ENCODE results near the gene SCYL2. TPM values are rescaled to one million over a fixed set of nuclear protein-coding genes. Genes with fewer than 3 reads are reported as not detected.

Gene SCYL2
- total RNA-seq, 4 donors from 2014 or later = 28.9 to 44.9 (median 33.3) TPM

GRCh38 chr12:100247765-100248164, 19.2 kb upstream of the SCYL2 start:
- ATAC-seq = no peak
- in situ Hi-C loops (cut with MboI; ENCODE audit: low sequenced_read_pairs in 4 of 4) = loop anchor here in 3 of 4 donors (25.0 kb wide), 2 partner anchors 315 to 490 kb away; partner anchors contain the start of gene GAS2L3 (in 3 of the 3)

DNA sequence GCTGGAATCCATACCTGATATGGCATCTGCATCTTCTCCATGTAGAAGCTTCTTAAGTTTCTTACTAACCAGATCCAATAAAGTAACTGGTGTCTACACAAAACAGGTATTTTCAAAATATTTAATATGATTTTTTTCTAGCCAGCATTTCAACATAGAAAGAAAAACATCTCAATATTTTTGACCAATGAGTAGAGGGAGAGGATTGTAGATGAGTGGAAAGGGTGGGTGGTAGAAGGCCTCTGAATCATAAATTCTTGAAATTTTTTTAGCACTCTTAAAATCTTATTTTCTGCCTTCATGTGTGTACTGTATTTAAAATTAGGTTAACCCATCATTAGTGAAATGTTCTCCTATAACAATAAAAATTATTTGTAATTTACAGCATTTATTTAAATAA, 18.1 kb upstream of the SCYL2 start:
- H3K9me3 ChIP-seq = no peaks in the 10 kb centered on the region
- intact Hi-C loops (cut with DNase I; ENCODE audit: low total_unique reads) = no loop called here
- in situ Hi-C loops (cut with MboI; ENCODE audit: low sequenced_read_pairs in 4 of 4) = loop anchor here in 3 of 4 donors (25.0 kb wide), 2 partner anchors 313 to 488 kb away; partner anchors contain the start of gene GAS2L3 (in 3 of the 3)

More at GRCh38 chr12:100247765-100248164, 19.2 kb upstream of the SCYL2 start:
- Histone ChIP-seq H3K27me3 (no peaks in the 10 kb centered on the region), H3K36me3 (no peaks in the 10 kb centered on the region), H3K4me1 (no peaks in the 10 kb centered on the region), H3K4me3 (no peak overlapping the region), H3K27ac (no peak overlapping the region), H3K9me3 (no peaks in the 10 kb centered on the region)
- intact Hi-C loops (cut with DNase I; ENCODE audit: low total_unique reads) = no loop called here
- no peak for DNase-seq
- TF ChIP-seq, protein P1, sequence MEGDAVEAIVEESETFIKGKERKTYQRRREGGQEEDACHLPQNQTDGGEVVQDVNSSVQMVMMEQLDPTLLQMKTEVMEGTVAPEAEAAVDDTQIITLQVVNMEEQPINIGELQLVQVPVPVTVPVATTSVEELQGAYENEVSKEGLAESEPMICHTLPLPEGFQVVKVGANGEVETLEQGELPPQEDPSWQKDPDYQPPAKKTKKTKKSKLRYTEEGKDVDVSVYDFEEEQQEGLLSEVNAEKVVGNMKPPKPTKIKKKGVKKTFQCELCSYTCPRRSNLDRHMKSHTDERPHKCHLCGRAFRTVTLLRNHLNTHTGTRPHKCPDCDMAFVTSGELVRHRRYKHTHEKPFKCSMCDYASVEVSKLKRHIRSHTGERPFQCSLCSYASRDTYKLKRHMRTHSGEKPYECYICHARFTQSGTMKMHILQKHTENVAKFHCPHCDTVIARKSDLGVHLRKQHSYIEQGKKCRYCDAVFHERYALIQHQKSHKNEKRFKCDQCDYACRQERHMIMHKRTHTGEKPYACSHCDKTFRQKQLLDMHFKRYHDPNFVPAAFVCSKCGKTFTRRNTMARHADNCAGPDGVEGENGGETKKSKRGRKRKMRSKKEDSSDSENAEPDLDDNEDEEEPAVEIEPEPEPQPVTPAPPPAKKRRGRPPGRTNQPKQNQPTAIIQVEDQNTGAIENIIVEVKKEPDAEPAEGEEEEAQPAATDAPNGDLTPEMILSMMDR (IDR thresholded peaks at IDR 0.05 in 4 of 5, conservative IDR thresholded peaks at IDR 0.05 in 1 of 5) = no peak
- TF ChIP-seq POLR2A (IDR thresholded peaks at IDR 0.05) = no peak

GRCh38 chr12:100249941-100250340, 17.0 kb upstream of the SCYL2 start:
- Histone ChIP-seq H3K9me3 (no peaks in the 10 kb centered on the region), H3K4me3 (no peak overlapping the region), H3K36me3 (no peaks in the 10 kb centered on the region), H3K27me3 (no peaks in the 10 kb centered on the region), H3K27ac (no peak overlapping the region), H3K4me1 (no peaks in the 10 kb centered on the region)
- no peak for ATAC-seq
- intact Hi-C loops (cut with DNase I; ENCODE audit: low total_unique reads) (no loop called here), in situ Hi-C loops (cut with MboI; ENCODE audit: low sequenced_read_pairs in 4 of 4) (loop anchor here in 3 of 4 donors (25.0 kb wide), 2 partner anchors 312 to 487 kb away; partner anchors contain the start of gene GAS2L3 (in 3 of the 3))
- no peak for DNase-seq
- no peak for TF ChIP-seq POLR2A (IDR thresholded peaks at IDR 0.05)
- TF ChIP-seq, protein P1 (IDR thresholded peaks at IDR 0.05 in 4 of 5, conservative IDR thresholded peaks at IDR 0.05 in 1 of 5) = no peak

More for the DNA sequence above, 18.1 kb upstream of the SCYL2 start:
- H3K4me3 ChIP-seq = no peak overlapping the region
- ATAC-seq = no peak
- H3K27me3 ChIP-seq = no peaks in the 10 kb centered on the region
- no peak for DNase-seq
- H3K27ac ChIP-seq = no peak overlapping the region
- no peaks in the 10 kb centered on the region for H3K36me3 ChIP-seq
- no peak for TF ChIP-seq POLR2A (IDR thresholded peaks at IDR 0.05)
- TF ChIP-seq, protein P1 (IDR thresholded peaks at IDR 0.05 in 4 of 5, conservative IDR thresholded peaks at IDR 0.05 in 1 of 5) = no peak
- H3K4me1 ChIP-seq = no peaks in the 10 kb centered on the region

GRCh38 chr12:100251917-100252316, 15.1 kb upstream of the SCYL2 start:
- DNase-seq (no peak), ATAC-seq (no peak)
- in situ Hi-C loops (cut with MboI; ENCODE audit: low sequenced_read_pairs in 4 of 4) (no loop called here), intact Hi-C loops (cut with DNase I; ENCODE audit: low total_unique reads) (no loop called here)
- H3K27ac ChIP-seq = no peak overlapping the region
- H3K4me1 ChIP-seq = no peaks in the 10 kb centered on the region
- H3K4me3 ChIP-seq = no peak overlapping the region
- no peaks in the 10 kb centered on the region for H3K9me3 ChIP-seq
- H3K36me3 ChIP-seq = no peaks in the 10 kb centered on the region
- TF ChIP-seq, protein P1 (IDR thresholded peaks at IDR 0.05 in 4 of 5, conservative IDR thresholded peaks at IDR 0.05 in 1 of 5) = no peak
- no peak for TF ChIP-seq POLR2A (IDR thresholded peaks at IDR 0.05)
- H3K27me3 ChIP-seq = no peaks in the 10 kb centered on the region

DNA sequence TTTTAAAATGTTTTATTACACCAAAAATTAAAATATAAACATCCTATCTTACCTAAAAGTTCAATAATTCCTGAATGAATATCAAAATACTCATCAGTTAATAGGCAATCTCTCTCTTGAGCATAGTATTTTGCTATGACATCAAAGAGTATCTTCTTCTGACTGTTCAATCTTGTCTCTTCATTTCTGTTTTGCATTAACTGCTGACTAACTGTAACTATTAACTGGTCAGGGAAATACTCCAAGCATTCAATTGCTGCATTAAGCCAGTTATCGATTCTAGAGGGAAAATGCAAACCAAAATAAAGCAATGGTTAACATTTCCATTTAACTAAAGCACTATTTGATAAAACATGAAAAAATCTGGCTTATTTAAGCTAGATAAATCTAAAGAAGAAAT, 13.5 kb upstream of the SCYL2 start:
- no peak for DNase-seq
- Histone ChIP-seq H3K27ac (no peak overlapping the region), H3K9me3 (no peaks in the 10 kb centered on the region), H3K4me1 (no peaks in the 10 kb centered on the region), H3K36me3 (no peaks in the 10 kb centered on the region), H3K4me3 (no peak overlapping the region), H3K27me3 (no peaks in the 10 kb centered on the region)
- no peak for TF ChIP-seq POLR2A (IDR thresholded peaks at IDR 0.05)
- TF ChIP-seq, protein P1 (IDR thresholded peaks at IDR 0.05 in 4 of 5, conservative IDR thresholded peaks at IDR 0.05 in 1 of 5) = no peak
- in situ Hi-C loops (cut with MboI; ENCODE audit: low sequenced_read_pairs in 4 of 4) (no loop called here), intact Hi-C loops (cut with DNase I; ENCODE audit: low total_unique reads) (no loop called here)
- ATAC-seq = no peak

Measured in gastrocnemius medialis (tissue), 4 donors.